ENCODE measurements around the gene ADAT3.

Gene ADAT3

DNA sequence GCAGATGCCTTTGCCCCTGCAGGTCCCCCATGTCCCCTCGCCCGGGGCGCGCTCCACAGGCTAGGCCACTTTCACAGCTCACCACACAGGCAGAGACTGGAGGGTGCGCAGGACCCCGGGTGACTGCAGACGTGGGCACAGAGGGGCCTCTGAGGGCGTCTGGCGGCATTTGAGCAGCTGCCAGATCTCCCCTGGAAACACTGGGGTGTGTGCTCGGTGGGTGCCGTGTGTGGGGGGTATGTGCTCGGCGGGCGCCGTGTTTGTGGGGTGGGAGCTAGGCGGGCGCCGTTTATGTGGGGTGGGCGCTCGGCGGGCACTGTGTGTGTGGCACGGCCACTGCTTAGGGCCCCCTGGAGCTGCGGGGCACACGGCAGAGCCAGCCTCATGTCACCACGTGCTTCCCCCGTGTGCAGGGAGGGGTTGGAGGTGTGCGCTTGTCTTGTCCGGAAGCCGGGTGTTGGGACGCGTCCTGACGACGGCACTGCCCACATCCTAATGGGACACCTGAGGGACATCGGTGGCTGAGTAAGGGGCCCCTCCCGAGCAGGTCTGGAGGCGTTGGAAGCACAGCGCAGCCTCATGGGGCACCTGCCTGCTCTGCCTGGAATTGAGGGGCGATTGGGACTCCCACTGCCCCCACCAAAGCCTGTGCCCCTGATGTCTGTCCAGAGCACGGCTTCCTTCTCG is 52.5 kb downstream of the ADAT3 start:
- TF ChIP-seq TAF1 (IDR thresholded peaks at IDR 0.05; ENCODE audit: low read depth) (no peak), ZBTB7A (IDR thresholded peaks at IDR 0.05; ENCODE audit: low read depth) (no peak), NFIC (IDR thresholded peaks at IDR 0.05) (no peak), YY1 (IDR thresholded peaks at IDR 0.05; ENCODE audit: low read depth) (no peak), TCF12 (IDR thresholded peaks at IDR 0.05; ENCODE audit: low read depth) (no peak), EGR1 (IDR thresholded peaks at IDR 0.05) (no peak), CEBPB (IDR thresholded peaks at IDR 0.05) (no peak), CREB1 (IDR thresholded peaks at IDR 0.05; ENCODE audit: low read depth) (no peak)
- TF ChIP-seq, protein P1, sequence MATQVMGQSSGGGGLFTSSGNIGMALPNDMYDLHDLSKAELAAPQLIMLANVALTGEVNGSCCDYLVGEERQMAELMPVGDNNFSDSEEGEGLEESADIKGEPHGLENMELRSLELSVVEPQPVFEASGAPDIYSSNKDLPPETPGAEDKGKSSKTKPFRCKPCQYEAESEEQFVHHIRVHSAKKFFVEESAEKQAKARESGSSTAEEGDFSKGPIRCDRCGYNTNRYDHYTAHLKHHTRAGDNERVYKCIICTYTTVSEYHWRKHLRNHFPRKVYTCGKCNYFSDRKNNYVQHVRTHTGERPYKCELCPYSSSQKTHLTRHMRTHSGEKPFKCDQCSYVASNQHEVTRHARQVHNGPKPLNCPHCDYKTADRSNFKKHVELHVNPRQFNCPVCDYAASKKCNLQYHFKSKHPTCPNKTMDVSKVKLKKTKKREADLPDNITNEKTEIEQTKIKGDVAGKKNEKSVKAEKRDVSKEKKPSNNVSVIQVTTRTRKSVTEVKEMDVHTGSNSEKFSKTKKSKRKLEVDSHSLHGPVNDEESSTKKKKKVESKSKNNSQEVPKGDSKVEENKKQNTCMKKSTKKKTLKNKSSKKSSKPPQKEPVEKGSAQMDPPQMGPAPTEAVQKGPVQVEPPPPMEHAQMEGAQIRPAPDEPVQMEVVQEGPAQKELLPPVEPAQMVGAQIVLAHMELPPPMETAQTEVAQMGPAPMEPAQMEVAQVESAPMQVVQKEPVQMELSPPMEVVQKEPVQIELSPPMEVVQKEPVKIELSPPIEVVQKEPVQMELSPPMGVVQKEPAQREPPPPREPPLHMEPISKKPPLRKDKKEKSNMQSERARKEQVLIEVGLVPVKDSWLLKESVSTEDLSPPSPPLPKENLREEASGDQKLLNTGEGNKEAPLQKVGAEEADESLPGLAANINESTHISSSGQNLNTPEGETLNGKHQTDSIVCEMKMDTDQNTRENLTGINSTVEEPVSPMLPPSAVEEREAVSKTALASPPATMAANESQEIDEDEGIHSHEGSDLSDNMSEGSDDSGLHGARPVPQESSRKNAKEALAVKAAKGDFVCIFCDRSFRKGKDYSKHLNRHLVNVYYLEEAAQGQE (IDR thresholded peaks at IDR 0.05; ENCODE audit: low read depth), result no peak

DNA sequence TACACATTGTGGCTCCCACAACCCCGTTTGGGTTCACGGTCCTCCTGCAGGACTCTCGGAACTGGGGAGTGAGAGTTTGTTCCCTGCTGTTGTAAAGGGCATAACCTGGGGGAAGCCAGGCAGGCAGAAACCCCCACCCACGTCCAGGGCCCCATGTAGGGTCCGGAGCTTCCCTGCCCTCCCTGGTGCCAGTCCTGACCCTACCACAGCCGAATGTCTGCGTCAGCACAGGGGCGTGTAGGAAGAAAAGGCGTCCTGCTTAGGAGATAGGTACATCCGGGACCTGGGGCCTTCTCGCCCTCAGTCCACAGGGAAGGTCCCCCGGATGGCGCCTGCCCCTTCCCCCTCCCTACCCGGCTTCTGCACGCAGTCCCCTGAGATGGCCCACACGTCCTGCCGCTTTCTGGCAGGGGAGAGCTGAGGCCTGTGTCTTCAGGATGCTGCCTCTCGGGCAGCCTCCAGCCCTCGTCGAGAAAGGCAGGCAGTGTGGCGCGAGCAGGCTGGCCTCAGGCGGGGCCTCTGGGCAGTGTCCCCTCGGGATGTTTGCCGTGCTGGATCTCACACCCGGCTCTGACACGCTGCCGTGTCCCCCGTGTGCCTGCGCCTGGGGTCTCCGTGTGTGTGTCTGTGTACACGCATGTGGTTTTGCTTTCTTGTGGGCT is 54.9 kb downstream of the ADAT3 start:
- TF ChIP-seq ZBTB7A (IDR thresholded peaks at IDR 0.05; ENCODE audit: low read depth) (no peak), RAD21 (IDR thresholded peaks at IDR 0.05; ENCODE audit: low read depth) (no peak), NFIC (IDR thresholded peaks at IDR 0.05) (no peak), YY1 (IDR thresholded peaks at IDR 0.05; ENCODE audit: low read depth) (no peak), TCF12 (IDR thresholded peaks at IDR 0.05; ENCODE audit: low read depth) (no peak), FOXM1 (IDR thresholded peaks at IDR 0.05; ENCODE audit: borderline replicate concordance, low read depth) (no peak), CREB1 (IDR thresholded peaks at IDR 0.05; ENCODE audit: low read depth) (no peak), EGR1 (IDR thresholded peaks at IDR 0.05) (no peak), TAF1 (IDR thresholded peaks at IDR 0.05; ENCODE audit: low read depth) (no peak)
- TF ChIP-seq, protein P1 (IDR thresholded peaks at IDR 0.05; ENCODE audit: low read depth), result no peak
- TF ChIP-seq, protein P2, sequence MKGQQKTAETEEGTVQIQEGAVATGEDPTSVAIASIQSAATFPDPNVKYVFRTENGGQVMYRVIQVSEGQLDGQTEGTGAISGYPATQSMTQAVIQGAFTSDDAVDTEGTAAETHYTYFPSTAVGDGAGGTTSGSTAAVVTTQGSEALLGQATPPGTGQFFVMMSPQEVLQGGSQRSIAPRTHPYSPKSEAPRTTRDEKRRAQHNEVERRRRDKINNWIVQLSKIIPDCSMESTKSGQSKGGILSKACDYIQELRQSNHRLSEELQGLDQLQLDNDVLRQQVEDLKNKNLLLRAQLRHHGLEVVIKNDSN (IDR thresholded peaks at IDR 0.05), result no peak

DNA sequence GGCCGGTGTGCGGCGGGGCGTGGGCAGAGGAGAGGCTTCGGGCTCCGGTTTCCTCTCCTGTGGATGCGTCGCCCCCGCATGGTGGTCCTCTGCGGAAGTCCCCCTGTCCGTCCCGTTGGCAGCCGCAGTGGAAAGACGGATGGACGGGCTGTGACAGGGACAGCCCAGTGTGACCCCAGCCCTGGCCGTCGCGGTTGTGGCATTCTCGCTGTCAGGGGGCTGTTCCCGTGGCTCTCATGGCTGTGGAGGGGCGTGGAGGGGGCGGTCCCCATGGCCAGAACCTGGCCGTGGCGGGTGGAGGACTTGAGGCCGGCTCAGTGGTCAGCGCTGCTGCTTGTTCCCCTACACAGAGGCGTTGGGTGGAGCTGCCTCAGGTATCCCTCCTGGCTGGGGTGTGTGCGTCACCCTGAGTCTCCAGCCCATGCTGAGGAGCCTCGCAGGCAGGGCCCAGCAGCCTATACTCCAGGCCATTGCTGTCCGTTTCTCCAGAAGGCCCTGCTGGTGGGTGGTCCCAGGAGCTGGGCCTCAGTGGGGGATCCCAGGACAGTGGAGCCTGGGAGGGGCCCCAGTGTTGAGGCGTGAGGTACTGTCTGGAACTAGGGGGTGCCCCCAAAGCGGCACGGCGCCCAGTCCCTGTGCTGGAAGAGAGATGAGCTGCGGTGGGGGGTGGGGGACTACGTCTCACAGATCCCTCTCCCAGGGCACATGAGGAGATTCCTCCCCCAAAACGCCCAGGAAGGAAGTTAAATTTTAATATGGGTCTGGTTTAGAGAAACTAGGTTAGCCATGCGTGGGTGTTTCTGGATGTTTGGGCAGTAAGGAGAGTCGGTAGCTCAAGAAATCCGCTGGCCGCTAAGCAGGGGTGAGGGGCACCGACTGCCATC is 56.0 kb downstream of the ADAT3 start:
- TF ChIP-seq FOXM1 (IDR thresholded peaks at IDR 0.05; ENCODE audit: borderline replicate concordance, low read depth) (no peak), NFIC (IDR thresholded peaks at IDR 0.05) (no peak), TAF1 (IDR thresholded peaks at IDR 0.05; ENCODE audit: low read depth) (no peak), CREB1 (IDR thresholded peaks at IDR 0.05; ENCODE audit: low read depth) (no peak)
- TF ChIP-seq, protein P2 (IDR thresholded peaks at IDR 0.05), result no peak
- TF ChIP-seq, protein P1 (IDR thresholded peaks at IDR 0.05; ENCODE audit: low read depth), result no peak
- TF ChIP-seq, protein P3, sequence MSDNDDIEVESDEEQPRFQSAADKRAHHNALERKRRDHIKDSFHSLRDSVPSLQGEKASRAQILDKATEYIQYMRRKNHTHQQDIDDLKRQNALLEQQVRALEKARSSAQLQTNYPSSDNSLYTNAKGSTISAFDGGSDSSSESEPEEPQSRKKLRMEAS (IDR thresholded peaks at IDR 0.05), result no peak

DNA sequence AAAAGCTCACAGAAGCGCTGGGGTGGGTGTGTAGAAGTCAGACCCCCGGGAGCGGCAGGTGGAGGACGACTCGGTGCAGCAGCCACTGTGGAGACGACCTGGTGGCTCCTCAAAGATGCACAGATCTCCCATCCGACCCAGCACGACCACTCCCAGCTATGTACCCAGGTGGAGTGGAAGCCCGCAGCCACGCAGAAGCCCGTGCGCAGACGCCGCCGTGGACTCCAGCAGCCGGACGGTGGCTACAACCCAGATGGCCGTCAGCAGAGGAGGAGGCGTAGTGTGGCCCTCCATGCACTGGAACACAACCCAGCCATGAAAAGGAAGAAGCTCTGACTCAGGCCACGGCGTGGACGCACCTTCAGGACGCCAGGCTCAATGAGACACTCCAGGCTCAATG is 57.5 kb downstream of the ADAT3 start:
- TF ChIP-seq ZBTB7A (IDR thresholded peaks at IDR 0.05; ENCODE audit: low read depth), result no peak
- no peak for TF ChIP-seq EP300 (IDR thresholded peaks at IDR 0.05; ENCODE audit: borderline replicate concordance)
- TF ChIP-seq, protein P2 (IDR thresholded peaks at IDR 0.05), result no peak
- TF ChIP-seq, protein P3 (IDR thresholded peaks at IDR 0.05), result no peak
- no peak for TF ChIP-seq RAD21 (IDR thresholded peaks at IDR 0.05; ENCODE audit: low read depth)
- TF ChIP-seq CREB1 (IDR thresholded peaks at IDR 0.05; ENCODE audit: low read depth), result no peak
- no peak for TF ChIP-seq YY1 (IDR thresholded peaks at IDR 0.05; ENCODE audit: low read depth)
- TF ChIP-seq TEAD4 (IDR thresholded peaks at IDR 0.05), result no peak
- TF ChIP-seq EGR1 (IDR thresholded peaks at IDR 0.05), result no peak
- TF ChIP-seq CEBPB (IDR thresholded peaks at IDR 0.05), result no peak
- TF ChIP-seq TCF12 (IDR thresholded peaks at IDR 0.05; ENCODE audit: low read depth), result no peak
- TF ChIP-seq NFIC (IDR thresholded peaks at IDR 0.05), result no peak
- TF ChIP-seq, protein P1 (IDR thresholded peaks at IDR 0.05; ENCODE audit: low read depth), result no peak
- no peak for TF ChIP-seq TAF1 (IDR thresholded peaks at IDR 0.05; ENCODE audit: low read depth)
- TF ChIP-seq FOXM1 (IDR thresholded peaks at IDR 0.05; ENCODE audit: borderline replicate concordance, low read depth), result no peak
